PFSK-1 (cell line): ENCODE data around the gene PKN2.

Experiments
- FOXP2 ChIP-seq: optimal IDR thresholded peaks from 2 replicates; pipeline ENCODE3; 2011; ENCODE audit warnings: borderline replicate concordance, control low read depth, inconsistent platforms; ENCODE audit not compliant: insufficient read depth; ENCODE audit errors: extremely low read length, extremely low read depth
- POLR2AphosphoS5 ChIP-seq: IDR thresholded peaks from 2 replicates; pipeline ENCODE4 v1.6.1; 2012; ENCODE audit warnings: low read depth, mild to moderate bottlenecking, control low read depth, low read length, moderate library complexity
- REST ChIP-seq, 2 experiments: IDR thresholded peaks; 2 replicates each; pipeline versions ENCODE4 v1.6.1 to v1.8.0; 2011 to 2012; ENCODE audit warnings: low read depth in 2 of 2, low read length in 2 of 2, control low read depth in 1 of 2, inconsistent platforms in 1 of 2, mild to moderate bottlenecking in 1 of 2, moderate library complexity in 1 of 2; ENCODE audit not compliant: insufficient read depth in 1 of 2
- SIN3A ChIP-seq: IDR thresholded peaks from 2 replicates; pipeline ENCODE4 v1.6.1; 2012; ENCODE audit warnings: mild to moderate bottlenecking, low read length, moderate library complexity, borderline replicate concordance; ENCODE audit not compliant: insufficient read depth
- TAF1 ChIP-seq: IDR thresholded peaks from 2 replicates; pipeline ENCODE4 v1.6.1; 2012; ENCODE audit warnings: low read length, control low read depth, borderline replicate concordance; ENCODE audit not compliant: insufficient read depth

PKN2 gene

GRCh38 chr1:88646476-88647248, 37.4 kb upstream of the PKN2 start:
- TF ChIP-seq TAF1 (no peak), POLR2AphosphoS5 (no peak), SIN3A (no peak), FOXP2 (no peak), REST (IDR thresholded peaks at IDR 0.05; ENCODE audit: insufficient read depth in 1 of 2, low read depth in 2 of 2, low read length in 2 of 2) (no peak)

GRCh38 chr1:88647249-88647645, 36.8 kb upstream of the PKN2 start:
- TF ChIP-seq FOXP2 (no peak), REST (IDR thresholded peaks at IDR 0.05; ENCODE audit: insufficient read depth in 1 of 2, low read depth in 2 of 2, low read length in 2 of 2) (no peak), TAF1 (no peak), SIN3A (no peak), POLR2AphosphoS5 (no peak)

- no peak for TF ChIP-seq REST (IDR thresholded peaks at IDR 0.05; ENCODE audit: insufficient read depth in 1 of 2, low read depth in 2 of 2, low read length in 2 of 2)
- no peak for TF ChIP-seq TAF1
Observed at GRCh38 chr1:88647749-88648415, 36.2 kb upstream of the PKN2 start.

GRCh38 chr1:88648706-88649105, 35.4 kb upstream of the PKN2 start:
- TF ChIP-seq FOXP2 (no peak), SIN3A (no peak), TAF1 (no peak), REST (IDR thresholded peaks at IDR 0.05; ENCODE audit: insufficient read depth in 1 of 2, low read depth in 2 of 2, low read length in 2 of 2) (no peak), POLR2AphosphoS5 (no peak)
